DMS79 treated with DMSO at 0.1 percent for 48 hours (cell line): ENCODE results near the gene BPIFB3.

ENCODE experiments used
- DNase-seq: peaks from one replicate; lab custom pipeline; 2025; lab: John Stamatoyannopoulos, UW

Gene BPIFB3

GRCh38 chr20:33063271-33063670, 9.6 kb downstream of the BPIFB3 start:
- DNase-seq = no peak

- no peak for DNase-seq
Measured at GRCh38 chr20:33064572-33065287, 11.0 kb downstream of the BPIFB3 start.

- DNase-seq = no peak
Measured at GRCh38 chr20:33065785-33066184, 12.1 kb downstream of the BPIFB3 start.

- DNase-seq = no peak
Measured at GRCh38 chr20:33067806-33068205, 14.1 kb downstream of the BPIFB3 start.

DNA sequence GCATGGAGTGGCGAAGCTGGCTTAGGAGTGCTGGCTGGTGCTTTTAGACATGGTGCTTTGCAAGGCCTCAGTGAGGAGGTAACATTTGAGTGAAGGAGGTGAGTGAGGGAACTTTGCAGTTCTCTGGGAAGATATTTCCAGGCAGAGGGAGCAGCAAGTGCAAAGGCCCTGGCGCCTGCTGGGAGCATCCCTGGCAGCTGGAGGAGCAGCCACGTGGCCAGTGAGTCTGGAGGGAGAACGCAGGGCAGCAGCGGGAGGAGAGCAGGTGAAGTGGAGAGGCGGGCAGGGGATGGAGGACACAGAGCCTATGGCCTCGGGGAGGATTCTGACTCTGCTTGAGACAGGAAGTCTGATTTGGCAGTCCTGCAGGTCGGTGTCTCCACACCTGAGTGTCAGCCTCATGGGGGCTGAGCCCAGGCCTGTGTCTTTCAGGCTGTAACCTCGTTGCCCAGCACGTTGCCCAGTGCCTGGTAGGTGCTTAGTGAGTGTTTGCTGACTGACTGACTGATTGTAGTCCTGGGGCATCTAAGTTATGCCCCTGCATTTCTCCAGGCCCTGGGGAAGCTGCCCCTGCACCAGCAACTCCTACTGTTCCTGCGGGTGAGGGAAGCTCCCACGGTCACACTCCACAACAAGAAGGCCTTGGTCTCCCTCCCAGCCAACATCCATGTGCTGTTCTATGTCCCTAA, 14.7 kb downstream of the BPIFB3 start:
- no peak for DNase-seq

GRCh38 chr20:33069673-33070072, 16.0 kb downstream of the BPIFB3 start:
- DNase-seq = no peak

- no peak for DNase-seq
Measured at GRCh38 chr20:33070111-33071053, 16.7 kb downstream of the BPIFB3 start.

- no peak for DNase-seq
Measured at GRCh38 chr20:33071198-33071597, 17.5 kb downstream of the BPIFB3 start.

DNA sequence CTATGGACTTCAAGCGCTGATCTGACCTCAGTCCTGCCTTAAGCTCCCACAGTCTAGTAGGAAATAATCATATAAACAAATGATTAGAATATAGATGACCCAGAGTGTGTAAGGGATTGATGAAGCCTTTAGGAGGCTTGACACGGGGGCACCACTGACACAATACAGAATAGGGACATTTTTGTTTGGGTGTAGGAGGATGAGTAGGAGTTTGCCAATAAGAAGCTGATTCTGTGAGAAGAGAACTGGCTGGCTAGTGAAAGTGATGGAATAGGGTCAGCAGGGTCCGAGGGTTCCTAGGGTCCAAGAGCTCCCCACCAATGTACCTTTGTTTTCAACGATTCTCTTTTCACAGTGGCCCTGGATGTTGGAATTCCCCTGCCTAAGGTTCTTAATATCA, 18.7 kb downstream of the BPIFB3 start:
- no peak for DNase-seq

- DNase-seq = no peak
Measured at GRCh38 chr20:33072813-33073212, 19.1 kb downstream of the BPIFB3 start.

GRCh38 chr20:33074675-33075074, 21.0 kb downstream of the BPIFB3 start:
- DNase-seq = no peak

- no peak for DNase-seq
Measured at GRCh38 chr20:33075281-33075680, 21.6 kb downstream of the BPIFB3 start.

- DNase-seq = no peak
Measured at GRCh38 chr20:33076662-33077372, 23.1 kb downstream of the BPIFB3 start.

GRCh38 chr20:33079259-33079658, 25.6 kb downstream of the BPIFB3 start, which contains the start of gene BPIFB4:
TSS of gene BPIFB4 (plus strand) at chr20:33079643. CDS start at chr20:33081527, 1,884 bp downstream.
- DNase-seq = no peak

DNA sequence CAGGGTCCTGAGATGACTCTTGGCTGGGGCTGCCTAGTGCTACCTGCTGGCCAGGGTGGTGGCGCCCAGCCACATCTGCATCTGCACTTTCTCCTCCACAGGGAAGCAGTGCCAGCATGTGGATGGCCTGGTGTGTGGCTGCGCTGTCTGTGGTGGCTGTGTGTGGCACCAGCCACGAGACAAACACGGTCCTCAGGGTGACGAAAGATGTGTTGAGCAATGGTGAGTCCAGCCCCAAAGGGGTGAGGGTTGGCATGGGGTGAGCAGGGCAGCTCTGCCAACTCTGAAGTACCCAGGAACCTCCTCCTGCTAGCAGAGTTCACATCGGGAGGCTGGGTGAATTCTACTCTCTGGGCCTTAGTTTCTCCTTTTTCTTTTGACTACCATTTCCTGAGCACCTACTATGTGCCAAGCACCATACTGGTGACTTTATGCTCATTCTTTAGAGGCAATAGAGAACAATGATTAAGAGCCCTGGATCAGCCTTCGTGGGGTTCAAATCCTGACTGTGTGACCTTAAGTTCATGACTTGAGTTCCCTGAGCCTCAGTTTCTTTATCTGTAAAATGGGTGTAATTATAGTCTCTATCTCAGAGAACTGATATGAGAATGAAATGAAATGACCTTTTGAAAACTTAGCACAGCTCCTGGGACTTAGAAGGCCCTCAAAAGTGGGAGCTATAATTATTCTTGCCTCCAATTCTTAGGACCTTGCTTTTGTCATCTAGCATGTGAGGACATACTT, 27.9 kb downstream of the BPIFB3 start:
- DNase-seq = no peak

- no peak for DNase-seq
Measured at GRCh38 chr20:33082546-33082945, 28.8 kb downstream of the BPIFB3 start.

DNA sequence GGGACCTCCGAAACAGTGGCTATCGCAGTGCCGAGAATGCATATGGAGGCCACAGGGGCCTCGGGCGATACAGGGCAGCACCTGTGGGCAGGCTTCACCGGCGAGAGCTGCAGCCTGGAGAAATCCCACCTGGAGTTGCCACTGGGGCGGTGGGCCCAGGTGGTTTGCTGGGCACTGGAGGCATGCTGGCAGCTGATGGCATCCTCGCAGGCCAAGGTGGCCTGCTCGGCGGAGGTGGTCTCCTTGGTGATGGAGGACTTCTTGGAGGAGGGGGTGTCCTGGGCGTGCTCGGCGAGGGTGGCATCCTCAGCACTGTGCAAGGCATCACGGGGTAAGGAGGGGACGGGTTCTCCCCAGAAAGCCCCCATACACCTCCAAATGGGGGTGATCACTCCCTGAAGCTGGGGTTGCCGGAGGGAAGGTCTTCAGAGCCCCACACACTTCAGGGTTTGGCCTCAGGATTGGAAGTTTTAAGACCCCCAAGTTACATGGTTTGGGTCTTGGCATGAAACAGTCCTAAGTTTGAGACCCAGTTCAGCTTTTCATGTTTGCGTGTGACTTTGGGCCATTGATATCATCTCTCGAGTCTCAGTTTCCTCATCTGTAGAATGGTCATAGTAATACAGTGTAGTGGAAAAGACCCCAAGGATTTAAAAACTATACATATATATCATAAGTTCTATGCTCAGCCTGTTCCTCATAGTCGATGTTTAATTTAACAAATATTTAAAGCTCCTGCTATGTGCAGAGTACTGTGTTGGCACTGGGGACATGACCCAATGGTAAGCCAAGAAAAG, 30.0 kb downstream of the BPIFB3 start:
- no peak for DNase-seq

DNA sequence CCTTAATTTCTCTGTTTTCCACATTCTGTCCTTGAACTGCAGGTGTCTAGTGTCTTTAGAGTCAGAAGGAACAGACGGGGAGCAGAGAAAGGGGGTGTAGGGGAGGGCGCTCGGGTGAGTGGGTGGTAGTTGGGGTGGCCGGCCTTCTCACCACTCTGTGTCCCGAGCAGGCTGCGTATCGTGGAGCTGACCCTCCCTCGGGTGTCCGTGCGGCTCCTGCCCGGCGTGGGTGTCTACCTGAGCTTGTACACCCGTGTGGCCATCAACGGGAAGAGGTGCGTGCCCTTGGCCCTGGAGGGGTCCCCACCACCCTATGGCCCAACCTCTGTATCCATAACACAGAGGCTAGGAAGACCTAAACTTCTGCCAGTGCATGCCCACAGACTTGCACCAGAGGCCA, 31.0 kb downstream of the BPIFB3 start:
- DNase-seq = no peak

DNA sequence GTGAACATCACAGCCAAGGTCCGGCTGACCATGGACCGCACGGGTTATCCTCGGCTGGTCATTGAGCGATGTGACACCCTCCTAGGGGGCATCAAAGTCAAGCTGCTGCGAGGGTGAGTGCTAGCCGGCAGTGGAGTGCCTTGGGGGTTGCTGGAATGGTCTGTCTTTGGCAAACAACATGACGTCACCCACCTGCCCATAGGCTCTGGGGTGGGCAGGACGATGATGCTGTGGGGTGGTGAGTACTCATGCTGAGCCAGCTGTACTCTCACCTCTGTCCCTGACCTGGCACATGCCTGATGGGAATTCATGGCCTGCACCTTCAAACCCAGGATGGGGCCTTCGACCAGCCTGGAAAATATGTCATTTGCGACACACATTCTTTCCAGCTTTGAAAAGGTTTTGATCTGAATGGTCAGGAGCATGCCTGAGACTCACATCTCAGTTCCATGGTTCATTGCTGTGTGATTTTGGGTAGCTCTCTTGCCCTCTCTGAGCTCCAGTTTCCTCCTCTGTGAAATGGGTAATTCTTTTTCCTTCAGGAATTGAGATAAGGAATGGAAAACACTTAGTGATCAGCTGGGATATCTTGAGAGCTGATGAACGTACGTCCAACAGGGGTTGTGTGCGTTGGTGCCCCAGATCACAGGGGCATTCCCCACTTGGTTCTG, 32.5 kb downstream of the BPIFB3 start:
- no peak for DNase-seq

DNA sequence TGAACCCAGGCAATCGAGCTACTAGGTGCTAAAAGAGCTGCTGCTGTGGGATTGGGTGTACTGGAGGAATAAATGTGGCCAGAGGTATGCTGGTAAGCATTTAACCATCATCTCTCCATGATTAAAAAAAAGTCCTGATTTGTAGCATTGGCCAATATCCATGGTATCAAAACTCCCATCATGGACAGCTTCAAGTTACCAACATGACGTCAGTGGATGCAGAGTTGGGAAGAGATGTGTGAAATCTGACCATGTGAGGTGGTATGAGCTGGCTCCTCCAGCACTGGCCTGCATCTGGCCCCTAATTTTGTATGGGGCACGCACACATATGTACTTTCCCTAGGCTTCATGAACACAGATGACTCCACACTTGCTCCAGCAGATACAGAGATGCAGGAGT, 37.4 kb downstream of the BPIFB3 start:
- DNase-seq = no peak
